ENCODE measurements around the gene LARP7. TPM values are rescaled to one million over a fixed set of nuclear protein-coding genes. Genes with fewer than 3 reads are reported as not detected.
"Not testable (repeated sequence)": the region's sequence is repeated elsewhere in the genome, so short reads cannot be mapped to it uniquely, and the experiment has no call there.

Gene LARP7
- total RNA-seq, 1 experiment from 2014 or later = 39.5 TPM

DNA sequence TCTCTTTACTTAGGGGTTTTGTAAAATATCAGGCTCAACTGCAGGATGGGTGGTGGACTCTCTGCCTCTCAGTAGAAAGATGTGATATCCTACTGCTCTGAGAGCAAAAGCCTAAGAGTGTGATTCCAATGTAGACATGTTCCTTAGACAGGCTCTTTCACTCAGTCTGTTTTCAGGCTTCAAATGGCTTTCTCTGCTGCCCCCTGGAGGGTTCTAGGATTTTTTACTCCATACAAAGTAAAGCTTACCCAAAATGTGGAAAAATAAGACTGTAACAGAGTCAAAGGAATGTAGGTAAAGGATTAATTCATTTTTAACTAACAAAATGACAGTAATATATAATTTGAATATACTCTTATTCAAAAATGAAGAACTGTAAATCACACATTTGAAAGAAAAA, 32.4 kb upstream of the LARP7 start:
- TF ChIP-seq, protein P1, sequence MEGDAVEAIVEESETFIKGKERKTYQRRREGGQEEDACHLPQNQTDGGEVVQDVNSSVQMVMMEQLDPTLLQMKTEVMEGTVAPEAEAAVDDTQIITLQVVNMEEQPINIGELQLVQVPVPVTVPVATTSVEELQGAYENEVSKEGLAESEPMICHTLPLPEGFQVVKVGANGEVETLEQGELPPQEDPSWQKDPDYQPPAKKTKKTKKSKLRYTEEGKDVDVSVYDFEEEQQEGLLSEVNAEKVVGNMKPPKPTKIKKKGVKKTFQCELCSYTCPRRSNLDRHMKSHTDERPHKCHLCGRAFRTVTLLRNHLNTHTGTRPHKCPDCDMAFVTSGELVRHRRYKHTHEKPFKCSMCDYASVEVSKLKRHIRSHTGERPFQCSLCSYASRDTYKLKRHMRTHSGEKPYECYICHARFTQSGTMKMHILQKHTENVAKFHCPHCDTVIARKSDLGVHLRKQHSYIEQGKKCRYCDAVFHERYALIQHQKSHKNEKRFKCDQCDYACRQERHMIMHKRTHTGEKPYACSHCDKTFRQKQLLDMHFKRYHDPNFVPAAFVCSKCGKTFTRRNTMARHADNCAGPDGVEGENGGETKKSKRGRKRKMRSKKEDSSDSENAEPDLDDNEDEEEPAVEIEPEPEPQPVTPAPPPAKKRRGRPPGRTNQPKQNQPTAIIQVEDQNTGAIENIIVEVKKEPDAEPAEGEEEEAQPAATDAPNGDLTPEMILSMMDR (IDR thresholded peaks at IDR 0.05 in 2 of 3, conservative IDR thresholded peaks at IDR 0.05 in 1 of 3; ENCODE audit: borderline replicate concordance in 1 of 3, insufficient read depth in 1 of 3, low read depth in 2 of 3, low read length in 2 of 3) = peak; percentile 64 to 70 (median 69)
- TF ChIP-seq EZH2phosphoT487 (IDR thresholded peaks at IDR 0.05; ENCODE audit: borderline replicate concordance) (no peak), JUND (IDR thresholded peaks at IDR 0.05) (no peak), RAD21 (IDR thresholded peaks at IDR 0.05; ENCODE audit: low read depth) (peak; percentile 83), EZH2 (IDR thresholded peaks at IDR 0.05) (no peak), CBX3 (IDR thresholded peaks at IDR 0.05; ENCODE audit: low read depth) (no peak), YY1 (IDR thresholded peaks at IDR 0.05; ENCODE audit: extremely low read depth, insufficient replicate concordance, low read depth, low read length) (no peak), ZFX (IDR thresholded peaks at IDR 0.05) (no peak), POLR2A (IDR thresholded peaks at IDR 0.05; ENCODE audit: borderline replicate concordance, extremely low read depth, insufficient read depth, insufficient read length) (no peak)
- H2AFZ ChIP-seq (ENCODE audit: low read depth, low read length, poor library complexity, severe bottlenecking) = no peak overlapping the region
- H3K27me3 ChIP-seq (ENCODE audit: insufficient read depth, low read length) = no peaks in the 10 kb centered on the region
- no peak overlapping the region for H3K4me3 ChIP-seq (replicated peaks in 1 of 2; ENCODE audit: low read depth in 1 of 2, low read length in 2 of 2)
- no peak overlapping the region for H3K9ac ChIP-seq (ENCODE audit: low read length)
- intact Hi-C loops (cut with micrococcal nuclease) = loop anchor here (1.0 to 10.0 kb wide), 2 partner anchors 276 to 500 kb away; no protein-coding TSS in a partner anchor
- no peak overlapping the region for H3K27ac ChIP-seq (ENCODE audit: low read depth, low read length)
- H3K9me2 ChIP-seq (ENCODE audit: insufficient read depth) = no peaks in the 10 kb centered on the region
- ChIA-PET POLR2A (no interaction called here), RAD21 (ENCODE audit: low non-redundant PET in 1 of 2, low total read pairs in 2 of 2, uncharacterized antibody in 2 of 2, unreplicated experiment in 2 of 2) (interaction anchor here in 1 of 2 experiments (0.6 kb wide), 1 partner anchor 36 kb away, joined by 4 read pairs; no protein-coding TSS in a partner anchor), CTCF (interaction anchor here (0.6 to 2.1 kb wide), 9 partner anchors 15 to 505 kb away, joined by 3 to 17 read pairs (median 4); no protein-coding TSS in a partner anchor)
- no peak overlapping the region for H3K4me2 ChIP-seq (ENCODE audit: low read length)
- ATAC-seq = peak; percentile 88
- DNase-seq (ENCODE audit: low read depth, low spot score) = peak; percentile 18
- H3K79me2 ChIP-seq (ENCODE audit: insufficient read depth, low read length) = no peaks in the 10 kb centered on the region
- BruUV-seq (replicated peaks) = no TSS peak
- no peaks in the 10 kb centered on the region for H3K9me3 ChIP-seq (ENCODE audit: control insufficient read depth in 1 of 2, insufficient read depth in 1 of 2, low read depth in 1 of 2, low read length in 2 of 2)
- 0 out of 4 replicates have a peak, but pooled peaks cover 0 to 2% of the 10 kb centered on the region in 2 experiments for H3K36me3 ChIP-seq (ENCODE audit: control insufficient read depth in 1 of 2, insufficient read depth in 2 of 2, low read length in 2 of 2)
- no peaks in the 10 kb centered on the region for H3K4me1 ChIP-seq (ENCODE audit: control insufficient read depth in 1 of 2, insufficient read depth in 2 of 2, low read length in 2 of 2)
- H4K20me1 ChIP-seq (ENCODE audit: insufficient read depth) = no peaks in the 10 kb centered on the region

DNA sequence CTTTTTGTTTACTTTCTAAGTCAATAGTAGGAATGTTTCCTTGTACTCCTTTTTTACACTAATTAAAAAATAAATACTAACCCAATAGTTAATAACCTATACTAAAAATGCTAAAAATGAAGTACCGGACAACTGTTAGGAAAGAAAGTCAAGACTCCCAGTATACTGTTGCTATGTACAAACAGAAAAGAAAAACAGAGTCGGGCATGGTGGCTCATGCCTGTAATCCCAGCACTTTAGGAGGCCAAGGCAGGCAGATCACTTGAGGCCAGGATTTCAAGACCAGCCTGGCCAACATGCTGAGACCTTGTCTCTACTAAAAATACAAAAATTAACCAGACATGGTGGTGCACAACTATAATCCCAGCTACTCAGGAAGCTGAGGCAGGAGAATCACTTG, 24.1 kb upstream of the LARP7 start:
- H3K9me3 ChIP-seq (ENCODE audit: control insufficient read depth in 1 of 2, insufficient read depth in 1 of 2, low read depth in 1 of 2, low read length in 2 of 2); H3K4me2 ChIP-seq (ENCODE audit: low read length); H3K9ac ChIP-seq (ENCODE audit: low read length); H3K27ac ChIP-seq (ENCODE audit: low read depth, low read length); H3K4me1 ChIP-seq (ENCODE audit: control insufficient read depth in 1 of 2, insufficient read depth in 2 of 2, low read length in 2 of 2); DNase-seq (ENCODE audit: low read depth, low spot score); H3K9me2 ChIP-seq (ENCODE audit: insufficient read depth); ATAC-seq; intact Hi-C loops (cut with micrococcal nuclease); H2AFZ ChIP-seq (ENCODE audit: low read depth, low read length, poor library complexity, severe bottlenecking); H3K79me2 ChIP-seq (ENCODE audit: insufficient read depth, low read length); H4K20me1 ChIP-seq (ENCODE audit: insufficient read depth); H3K4me3 ChIP-seq (replicated peaks in 1 of 2; ENCODE audit: low read depth in 1 of 2, low read length in 2 of 2); RAD21 ChIA-PET (ENCODE audit: low non-redundant PET in 1 of 2, low total read pairs in 2 of 2, uncharacterized antibody in 2 of 2, unreplicated experiment in 2 of 2); H3K36me3 ChIP-seq (ENCODE audit: control insufficient read depth in 1 of 2, insufficient read depth in 2 of 2, low read length in 2 of 2); POLR2A ChIA-PET; H3K27me3 ChIP-seq (ENCODE audit: insufficient read depth, low read length); CTCF ChIA-PET; BruUV-seq (replicated peaks): not testable (repeated sequence)
